ENCODE results near the gene NDUFV1.
"Not testable (repeated sequence)": the region's sequence is repeated elsewhere in the genome, so short reads cannot be mapped to it uniquely, and the experiment has no call there.

Gene NDUFV1

GRCh38 chr11:67585911-67586310 lies 20.8 kb upstream of the NDUFV1 start:
- no peak for DNase-seq (ENCODE audit: low spot score)

GRCh38 chr11:67586568-67587250 lies 20.0 kb upstream of the NDUFV1 start:
- no peak for DNase-seq (ENCODE audit: low spot score)

GRCh38 chr11:67588136-67588503 lies 18.6 kb upstream of the NDUFV1 start:
- DNase-seq (ENCODE audit: low spot score) = no peak

- DNase-seq (ENCODE audit: low spot score) = not testable (repeated sequence)
Observed at GRCh38 chr11:67588899-67589415, 17.8 kb upstream of the NDUFV1 start.

GRCh38 chr11:67592880-67593564 lies 13.7 kb upstream of the NDUFV1 start:
- DNase-seq (ENCODE audit: low spot score) = no peak

GRCh38 chr11:67593565-67593905 lies 13.2 kb upstream of the NDUFV1 start:
- no peak for DNase-seq (ENCODE audit: low spot score)

- DNase-seq (ENCODE audit: low spot score) = no peak
Observed at GRCh38 chr11:67594480-67594879, 12.3 kb upstream of the NDUFV1 start.

GRCh38 chr11:67596753-67597300 lies 9.9 kb upstream of the NDUFV1 start:
- DNase-seq (ENCODE audit: low spot score) = no peak

GRCh38 chr11:67597458-67597857 lies 9.3 kb upstream of the NDUFV1 start:
- not testable (repeated sequence) for DNase-seq (ENCODE audit: low spot score)

- not testable (repeated sequence) for DNase-seq (ENCODE audit: low spot score)
Observed at GRCh38 chr11:67597963-67598362, 8.8 kb upstream of the NDUFV1 start.

GRCh38 chr11:67599149-67599548 lies 7.6 kb upstream of the NDUFV1 start:
- DNase-seq (ENCODE audit: low spot score) = no peak

GRCh38 chr11:67600324-67601029 lies 6.3 kb upstream of the NDUFV1 start:
- DNase-seq (ENCODE audit: low spot score) = no peak

- no peak for DNase-seq (ENCODE audit: low spot score)
Observed at GRCh38 chr11:67601098-67601497, 5.6 kb upstream of the NDUFV1 start.

- not testable (repeated sequence) for DNase-seq (ENCODE audit: low spot score)
Observed at GRCh38 chr11:67604119-67604518, 2.6 kb upstream of the NDUFV1 start.

GRCh38 chr11:67604815-67605214 lies 1.9 kb upstream of the NDUFV1 start:
- no peak for DNase-seq (ENCODE audit: low spot score)

GRCh38 chr11:67605231-67606011 lies 1.3 kb upstream of the NDUFV1 start:
- no peak for DNase-seq (ENCODE audit: low spot score)

- DNase-seq (ENCODE audit: low spot score) = no peak
Observed at GRCh38 chr11:67606093-67606491, 644 bp upstream of the NDUFV1 start.

- DNase-seq (ENCODE audit: low spot score) = no peak
Observed at GRCh38 chr11:67607507-67607906, 771 bp downstream of the NDUFV1 start.

- no peak for DNase-seq (ENCODE audit: low spot score)
Observed at GRCh38 chr11:67608486-67608885, 1.8 kb downstream of the NDUFV1 start.

- no peak for DNase-seq (ENCODE audit: low spot score)
Observed at GRCh38 chr11:67609316-67609715, 2.6 kb downstream of the NDUFV1 start.

GRCh38 chr11:67610302-67610868 lies 3.6 kb downstream of the NDUFV1 start:
- DNase-seq (ENCODE audit: low spot score) = no peak
